SH-SY5Y (cell line): Measurements from ENCODE around the gene DHRS7C.

Source experiments
- GATA2 ChIP-seq: IDR thresholded peaks from 2 replicates; pipeline ENCODE4 v1.6.1; 2011; ENCODE audit warnings: mild to moderate bottlenecking, low read depth, low read length
- GATA3 ChIP-seq: IDR thresholded peaks from 2 replicates; pipeline ENCODE4 v1.6.1; 2011; ENCODE audit warnings: low read depth, mild to moderate bottlenecking, low read length, moderate library complexity

DHRS7C gene

GRCh38 chr17:9792181-9792840 is 919 bp upstream of the DHRS7C start:
- TF ChIP-seq GATA2 (no peak), GATA3 (no peak)

GRCh38 chr17:9790316-9790715 is 1.1 kb downstream of the DHRS7C start:
- TF ChIP-seq GATA2 = no peak
- no peak for TF ChIP-seq GATA3

- no peak for TF ChIP-seq GATA3
- TF ChIP-seq GATA2 = no peak
Measured at GRCh38 chr17:9788601-9789000, 2.8 kb downstream of the DHRS7C start.

- TF ChIP-seq GATA2 (no peak), GATA3 (no peak)
Measured at GRCh38 chr17:9784544-9784943, 6.8 kb downstream of the DHRS7C start.

- TF ChIP-seq GATA2 (no peak), GATA3 (no peak)
Measured at GRCh38 chr17:9783050-9783449, 8.3 kb downstream of the DHRS7C start.

GRCh38 chr17:9780552-9780951 is 10.8 kb downstream of the DHRS7C start:
- TF ChIP-seq GATA2 (no peak), GATA3 (no peak)

GRCh38 chr17:9776911-9777310 is 14.5 kb downstream of the DHRS7C start:
- TF ChIP-seq GATA2 (no peak), GATA3 (no peak)

- TF ChIP-seq GATA3 (no peak), GATA2 (no peak)
Measured at GRCh38 chr17:9772658-9773057, 18.7 kb downstream of the DHRS7C start.

- TF ChIP-seq GATA2 = no peak
- no peak for TF ChIP-seq GATA3
Measured at GRCh38 chr17:9771465-9771864, 19.9 kb downstream of the DHRS7C start.

GRCh38 chr17:9769036-9769695 is 22.2 kb downstream of the DHRS7C start:
- no peak for TF ChIP-seq GATA2

- TF ChIP-seq GATA3 (no peak), GATA2 (no peak)
Measured at GRCh38 chr17:9768381-9768934, 22.9 kb downstream of the DHRS7C start.

- TF ChIP-seq GATA2 (no peak), GATA3 (no peak)
Measured at GRCh38 chr17:9767432-9767991, 23.9 kb downstream of the DHRS7C start.

- TF ChIP-seq GATA3 = no peak
- TF ChIP-seq GATA2 = no peak
Measured at GRCh38 chr17:9766970-9767369, 24.4 kb downstream of the DHRS7C start.

- no peak for TF ChIP-seq GATA2
- no peak for TF ChIP-seq GATA3
Measured at GRCh38 chr17:9765322-9765721, 26.1 kb downstream of the DHRS7C start.

GRCh38 chr17:9763643-9764042 is 27.7 kb downstream of the DHRS7C start:
- TF ChIP-seq GATA3 (no peak), GATA2 (no peak)

- TF ChIP-seq GATA3 (no peak), GATA2 (no peak)
Measured at GRCh38 chr17:9760266-9760665, 31.1 kb downstream of the DHRS7C start.
